HG02678 (cell line): Measurements from ENCODE around the gene ATP6V1G3.
"Not testable (repeated sequence)": the region's sequence is repeated elsewhere in the genome, so short reads cannot be mapped to it uniquely, and the experiment has no call there.

Experiments used
- ATAC-seq: cut with Tn5 transposase; IDR thresholded peaks from one replicate; pipeline ENCODE4 v1.9.1; 2021; ENCODE audit warnings: mild to moderate bottlenecking, moderate library complexity; ENCODE audit not compliant: unreplicated experiment

The ATP6V1G3 gene

GRCh38 chr1:198540580-198540979, at the start of gene ATP6V1G3:
TSS of gene ATP6V1G3 (minus strand) at chr1:198540680. CDS start at chr1:198540650, 30 bp downstream.
- ATAC-seq: no peak

GRCh38 chr1:198588845-198589244, 48.4 kb upstream of the ATP6V1G3 start:
- no peak for ATAC-seq

- ATAC-seq: no peak
Observed at GRCh38 chr1:198584163-198584562, 43.7 kb upstream of the ATP6V1G3 start.

GRCh38 chr1:198583209-198583802, 42.8 kb upstream of the ATP6V1G3 start:
- not testable (repeated sequence) for ATAC-seq

GRCh38 chr1:198577444-198577843, 37.0 kb upstream of the ATP6V1G3 start:
- ATAC-seq: no peak

GRCh38 chr1:198575798-198576641, 35.5 kb upstream of the ATP6V1G3 start:
- ATAC-seq: peak; percentile 65

GRCh38 chr1:198575292-198575691, 34.8 kb upstream of the ATP6V1G3 start:
- ATAC-seq: no peak

GRCh38 chr1:198574325-198574724, 33.8 kb upstream of the ATP6V1G3 start:
- ATAC-seq: no peak

- ATAC-seq: no peak
Observed at GRCh38 chr1:198564716-198565115, 24.2 kb upstream of the ATP6V1G3 start.

GRCh38 chr1:198564157-198564556, 23.7 kb upstream of the ATP6V1G3 start:
- ATAC-seq: no peak

GRCh38 chr1:198563583-198563982, 23.1 kb upstream of the ATP6V1G3 start:
- ATAC-seq: no peak

GRCh38 chr1:198560161-198560560, 19.7 kb upstream of the ATP6V1G3 start:
- ATAC-seq: no peak

GRCh38 chr1:198559362-198559761, 18.9 kb upstream of the ATP6V1G3 start:
- ATAC-seq: no peak

- ATAC-seq: no peak
Observed at GRCh38 chr1:198558402-198558801, 17.9 kb upstream of the ATP6V1G3 start.

GRCh38 chr1:198556971-198557370, 16.5 kb upstream of the ATP6V1G3 start:
- peak; percentile 90 for ATAC-seq

GRCh38 chr1:198552668-198553416, 12.4 kb upstream of the ATP6V1G3 start:
- no peak for ATAC-seq

GRCh38 chr1:198550941-198551524, 10.6 kb upstream of the ATP6V1G3 start:
- no peak for ATAC-seq

- ATAC-seq: peak; percentile 91
Observed at GRCh38 chr1:198549866-198550265, 9.4 kb upstream of the ATP6V1G3 start.

GRCh38 chr1:198548890-198549289, 8.4 kb upstream of the ATP6V1G3 start:
- no peak for ATAC-seq

- ATAC-seq: no peak
Observed at GRCh38 chr1:198545156-198545555, 4.7 kb upstream of the ATP6V1G3 start.

- ATAC-seq: no peak
Observed at GRCh38 chr1:198544265-198544664, 3.8 kb upstream of the ATP6V1G3 start.
